ENCODE results near the gene NXPH1. TPM values are rescaled to one million over a fixed set of nuclear protein-coding genes. Genes with fewer than 3 reads are reported as not detected.

The NXPH1 gene
- total and polyA plus RNA-seq, 2 experiments from 2014 or later = not detected

DNA sequence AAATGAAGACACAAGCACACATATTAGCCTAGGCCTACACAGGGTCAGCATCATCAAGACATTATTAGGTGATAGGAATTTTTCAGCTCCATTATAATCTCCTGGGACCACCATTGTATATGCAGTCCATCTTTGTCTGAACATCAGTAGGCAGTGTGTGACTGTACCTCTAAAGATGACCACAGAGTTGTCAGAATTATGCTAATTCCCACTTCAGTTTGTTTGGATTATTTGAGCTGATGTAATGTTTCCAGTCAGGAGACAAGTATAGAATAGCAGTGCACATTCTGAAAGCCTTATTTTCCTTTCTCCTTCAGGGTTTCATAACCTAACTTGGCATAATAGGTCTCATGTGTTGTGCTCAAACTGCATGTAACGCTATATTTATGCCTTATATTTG, 306.4 kb downstream of the NXPH1 start:
- no peaks in the 10 kb centered on the region for H4K20me1 ChIP-seq (ENCODE audit: insufficient read depth)
- H3F3A ChIP-seq (ENCODE audit: insufficient read depth) = no peaks in the 10 kb centered on the region
- no peaks in the 10 kb centered on the region for H3K79me2 ChIP-seq (ENCODE audit: insufficient read depth)
- no peaks in the 10 kb centered on the region for H3K36me3 ChIP-seq (ENCODE audit: low read depth)
- no peak overlapping the region for H3K27ac ChIP-seq
- no peaks in the 10 kb centered on the region for H3K9me2 ChIP-seq (ENCODE audit: insufficient read depth)
- in situ Hi-C loops (cut with MboI) = no loop called here
- H2AFZ ChIP-seq = no peak overlapping the region
- no peaks in the 10 kb centered on the region for H3K9me3 ChIP-seq (ENCODE audit: low read depth)
- no peaks in the 10 kb centered on the region for H3K4me1 ChIP-seq (ENCODE audit: insufficient read depth)
- no peak for DNase-seq
- no peak overlapping the region for H3K9ac ChIP-seq
- no peaks in the 10 kb centered on the region for H3K27me3 ChIP-seq (replicated peaks; ENCODE audit: insufficient read depth)
- no peak overlapping the region for H3K4me2 ChIP-seq (ENCODE audit: unreplicated experiment)
- TF ChIP-seq EZH2 (IDR thresholded peaks at IDR 0.05; ENCODE audit: insufficient read depth, poor library complexity, severe bottlenecking) (no peak), EZH2phosphoT487 (IDR thresholded peaks at IDR 0.05; ENCODE audit: insufficient read depth, low read depth) (no peak)
- 7 to 8% methylated on average over 1 of the region's 1 CpG for WGBS, 2 experiments (ENCODE audit: low coverage in 1 of 2, low lambda C conversion rate in 2 of 2, missing lambda C conversion rate in 2 of 2)
- no peak overlapping the region for H3K4me3 ChIP-seq

- WGBS, 2 experiments (ENCODE audit: low coverage in 1 of 2, low lambda C conversion rate in 2 of 2, missing lambda C conversion rate in 2 of 2) = 64 to 76% methylated on average over 2 of the region's 2 CpGs
These were observed 309.4 kb downstream of the NXPH1 start for GRCh38 chr7:8742837-8743236.

GRCh38 chr7:8747338-8747737, 313.9 kb downstream of the NXPH1 start:
- no peak overlapping the region for H3K4me2 ChIP-seq (ENCODE audit: unreplicated experiment)
- no peak overlapping the region for H3K9ac ChIP-seq
- H3K27ac ChIP-seq = no peak overlapping the region
- no peaks in the 10 kb centered on the region for H4K20me1 ChIP-seq (ENCODE audit: insufficient read depth)
- no peaks in the 10 kb centered on the region for H3K36me3 ChIP-seq (ENCODE audit: low read depth)
- H3K9me2 ChIP-seq (ENCODE audit: insufficient read depth) = no peaks in the 10 kb centered on the region
- in situ Hi-C loops (cut with MboI) = no loop called here
- no peaks in the 10 kb centered on the region for H3F3A ChIP-seq (ENCODE audit: insufficient read depth)
- no peak overlapping the region for H3K4me3 ChIP-seq
- DNase-seq = no peak
- no peaks in the 10 kb centered on the region for H3K27me3 ChIP-seq (replicated peaks; ENCODE audit: insufficient read depth)
- TF ChIP-seq EZH2phosphoT487 (IDR thresholded peaks at IDR 0.05; ENCODE audit: insufficient read depth, low read depth) (no peak), EZH2 (IDR thresholded peaks at IDR 0.05; ENCODE audit: insufficient read depth, poor library complexity, severe bottlenecking) (no peak)
- H3K9me3 ChIP-seq (ENCODE audit: low read depth) = no peaks in the 10 kb centered on the region
- H3K79me2 ChIP-seq (ENCODE audit: insufficient read depth) = no peaks in the 10 kb centered on the region
- H3K4me1 ChIP-seq (ENCODE audit: insufficient read depth) = no peaks in the 10 kb centered on the region
- H2AFZ ChIP-seq = no peak overlapping the region
- 0% methylated on average over 1 of the region's 1 CpG for WGBS, 2 experiments (ENCODE audit: low coverage in 1 of 2, low lambda C conversion rate in 2 of 2, missing lambda C conversion rate in 2 of 2)

More at GRCh38 chr7:8742837-8743236, 309.4 kb downstream of the NXPH1 start:
- Histone ChIP-seq H4K20me1 (ENCODE audit: insufficient read depth) (no peaks in the 10 kb centered on the region), H3K9me3 (ENCODE audit: low read depth) (no peaks in the 10 kb centered on the region), H3K9me2 (ENCODE audit: insufficient read depth) (no peaks in the 10 kb centered on the region), H3K4me3 (no peak overlapping the region), H3K9ac (no peak overlapping the region), H3K4me1 (ENCODE audit: insufficient read depth) (no peaks in the 10 kb centered on the region), H3F3A (ENCODE audit: insufficient read depth) (no peaks in the 10 kb centered on the region), H3K27me3 (replicated peaks; ENCODE audit: insufficient read depth) (no peaks in the 10 kb centered on the region), H2AFZ (no peak overlapping the region), H3K27ac (no peak overlapping the region), H3K79me2 (ENCODE audit: insufficient read depth) (no peaks in the 10 kb centered on the region), H3K4me2 (ENCODE audit: unreplicated experiment) (no peak overlapping the region), H3K36me3 (ENCODE audit: low read depth) (no peaks in the 10 kb centered on the region)
- DNase-seq = no peak
- TF ChIP-seq EZH2phosphoT487 (IDR thresholded peaks at IDR 0.05; ENCODE audit: insufficient read depth, low read depth) = no peak
- TF ChIP-seq EZH2 (IDR thresholded peaks at IDR 0.05; ENCODE audit: insufficient read depth, poor library complexity, severe bottlenecking) = no peak
- in situ Hi-C loops (cut with MboI) = no loop called here

GRCh38 chr7:8751557-8752231, 318.3 kb downstream of the NXPH1 start:
- no peaks in the 10 kb centered on the region for H3K36me3 ChIP-seq (ENCODE audit: low read depth)
- H3F3A ChIP-seq (ENCODE audit: insufficient read depth) = no peaks in the 10 kb centered on the region
- H3K4me3 ChIP-seq = no peak overlapping the region
- in situ Hi-C loops (cut with MboI) = no loop called here
- no peak for TF ChIP-seq EZH2phosphoT487 (IDR thresholded peaks at IDR 0.05; ENCODE audit: insufficient read depth, low read depth)
- TF ChIP-seq EZH2 (IDR thresholded peaks at IDR 0.05; ENCODE audit: insufficient read depth, poor library complexity, severe bottlenecking) = no peak
- H3K4me2 ChIP-seq (ENCODE audit: unreplicated experiment) = no peak overlapping the region
- no peak overlapping the region for H2AFZ ChIP-seq
- no peaks in the 10 kb centered on the region for H3K9me2 ChIP-seq (ENCODE audit: insufficient read depth)
- 15 to 19% methylated on average over 4 of the region's 4 CpGs for WGBS, 2 experiments (ENCODE audit: low coverage in 1 of 2, low lambda C conversion rate in 2 of 2, missing lambda C conversion rate in 2 of 2)
- no peaks in the 10 kb centered on the region for H3K79me2 ChIP-seq (ENCODE audit: insufficient read depth)
- no peak overlapping the region for H3K9ac ChIP-seq
- H3K27ac ChIP-seq = no peak overlapping the region
- no peaks in the 10 kb centered on the region for H4K20me1 ChIP-seq (ENCODE audit: insufficient read depth)
- no peaks in the 10 kb centered on the region for H3K4me1 ChIP-seq (ENCODE audit: insufficient read depth)
- no peaks in the 10 kb centered on the region for H3K9me3 ChIP-seq (ENCODE audit: low read depth)
- no peaks in the 10 kb centered on the region for H3K27me3 ChIP-seq (replicated peaks; ENCODE audit: insufficient read depth)
- DNase-seq = no peak
